OCI-LY1 (cell line): ENCODE measurements around the gene STX11.

Experiments used
- EZH2 ChIP-seq: fragments of 200-600 bp; sonication (generic), shearing (Covaris generic); IDR thresholded peaks from 2 replicates; pipeline ENCODE4 v1.8.0; 2017; ENCODE audit warnings: borderline replicate concordance, mixed run types, mild to moderate bottlenecking, antibody characterized with exemption, low read length, moderate library complexity, mixed read lengths
- TF ChIP-seq, protein P1 (sequence below): fragments of 200-600 bp; sonication (generic), shearing (Covaris generic); IDR thresholded peaks from 2 replicates; pipeline ENCODE4 v1.5.1; 2017; ENCODE audit warnings: mild to moderate bottlenecking, antibody characterized with exemption, low read length, moderate library complexity, mixed read lengths

DNA sequence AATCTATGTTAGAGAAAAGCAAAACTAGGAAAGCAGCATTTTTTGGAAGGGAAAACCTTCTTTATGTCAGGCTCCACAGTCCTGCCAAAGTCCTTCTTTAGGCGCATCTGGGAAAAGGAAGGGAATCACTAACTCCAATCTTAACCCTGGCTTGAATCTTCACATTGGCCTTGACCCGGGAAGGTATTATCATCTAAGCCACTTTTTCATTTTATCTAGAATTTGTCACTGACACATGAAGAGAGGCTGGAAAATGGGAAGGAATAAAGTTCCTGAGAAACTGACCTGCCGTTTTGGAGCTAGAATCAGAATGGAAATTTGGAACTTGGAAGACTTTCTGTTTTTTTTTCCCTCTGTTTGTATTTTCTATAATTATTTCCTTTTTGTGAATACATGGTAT is 81.4 kb downstream of the STX11 start:
- TF ChIP-seq, protein P1, sequence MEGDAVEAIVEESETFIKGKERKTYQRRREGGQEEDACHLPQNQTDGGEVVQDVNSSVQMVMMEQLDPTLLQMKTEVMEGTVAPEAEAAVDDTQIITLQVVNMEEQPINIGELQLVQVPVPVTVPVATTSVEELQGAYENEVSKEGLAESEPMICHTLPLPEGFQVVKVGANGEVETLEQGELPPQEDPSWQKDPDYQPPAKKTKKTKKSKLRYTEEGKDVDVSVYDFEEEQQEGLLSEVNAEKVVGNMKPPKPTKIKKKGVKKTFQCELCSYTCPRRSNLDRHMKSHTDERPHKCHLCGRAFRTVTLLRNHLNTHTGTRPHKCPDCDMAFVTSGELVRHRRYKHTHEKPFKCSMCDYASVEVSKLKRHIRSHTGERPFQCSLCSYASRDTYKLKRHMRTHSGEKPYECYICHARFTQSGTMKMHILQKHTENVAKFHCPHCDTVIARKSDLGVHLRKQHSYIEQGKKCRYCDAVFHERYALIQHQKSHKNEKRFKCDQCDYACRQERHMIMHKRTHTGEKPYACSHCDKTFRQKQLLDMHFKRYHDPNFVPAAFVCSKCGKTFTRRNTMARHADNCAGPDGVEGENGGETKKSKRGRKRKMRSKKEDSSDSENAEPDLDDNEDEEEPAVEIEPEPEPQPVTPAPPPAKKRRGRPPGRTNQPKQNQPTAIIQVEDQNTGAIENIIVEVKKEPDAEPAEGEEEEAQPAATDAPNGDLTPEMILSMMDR = no peak
- no peak for TF ChIP-seq EZH2
